ENCODE results near the gene DGUOK. TPM values are rescaled to one million over a fixed set of nuclear protein-coding genes. Genes with fewer than 3 reads are reported as not detected.
"Not testable (repeated sequence)": the region's sequence is repeated elsewhere in the genome, so short reads cannot be mapped to it uniquely, and the experiment has no call there.

The DGUOK gene
- polyA plus RNA-seq (ENCODE audit: insufficient read length): 35.3 TPM

DNA sequence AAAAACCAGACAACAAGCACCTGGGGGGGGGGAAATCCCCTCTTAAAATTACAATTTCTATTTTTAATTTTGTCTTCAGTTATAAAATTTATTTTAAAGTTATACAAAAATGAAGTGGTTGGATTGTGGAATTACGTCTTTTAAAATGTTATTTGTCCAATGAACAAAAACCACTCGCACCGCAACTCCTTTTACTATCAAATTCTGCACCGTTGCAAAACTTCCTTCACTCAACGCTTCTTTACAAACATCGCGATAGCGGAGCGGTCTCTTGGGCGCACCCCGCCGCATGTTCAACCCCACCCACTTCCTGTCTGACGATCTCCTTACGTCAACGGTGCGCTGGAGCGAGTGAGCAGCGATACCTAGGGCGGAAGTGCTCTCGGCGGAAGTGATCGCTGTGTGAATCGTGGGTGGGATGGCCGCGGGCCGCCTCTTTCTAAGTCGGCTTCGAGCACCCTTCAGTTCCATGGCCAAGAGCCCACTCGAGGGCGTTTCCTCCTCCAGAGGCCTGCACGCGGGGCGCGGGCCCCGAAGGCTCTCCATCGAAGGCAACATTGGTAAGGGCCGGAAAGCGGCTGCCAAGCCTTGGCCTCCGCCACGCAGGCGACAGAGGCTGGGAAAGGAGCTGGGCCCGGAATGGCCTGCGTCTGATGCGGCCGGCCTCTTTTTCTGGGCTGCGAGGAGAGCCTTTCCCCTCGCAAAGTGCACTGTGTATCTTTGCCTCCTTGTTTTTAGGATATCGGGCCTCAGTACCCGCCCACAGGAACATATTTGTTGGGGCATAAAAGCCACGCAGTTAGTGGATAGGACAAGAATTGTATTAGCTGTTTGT is at the start of gene DGUOK:
DGUOK (plus strand) TSS at position 388 of the 835 bp plus-strand sequence; CDS start at position 419, 31 bp downstream.
- peak; percentile 100 for DNase-seq (ENCODE audit: low read depth)

DNA sequence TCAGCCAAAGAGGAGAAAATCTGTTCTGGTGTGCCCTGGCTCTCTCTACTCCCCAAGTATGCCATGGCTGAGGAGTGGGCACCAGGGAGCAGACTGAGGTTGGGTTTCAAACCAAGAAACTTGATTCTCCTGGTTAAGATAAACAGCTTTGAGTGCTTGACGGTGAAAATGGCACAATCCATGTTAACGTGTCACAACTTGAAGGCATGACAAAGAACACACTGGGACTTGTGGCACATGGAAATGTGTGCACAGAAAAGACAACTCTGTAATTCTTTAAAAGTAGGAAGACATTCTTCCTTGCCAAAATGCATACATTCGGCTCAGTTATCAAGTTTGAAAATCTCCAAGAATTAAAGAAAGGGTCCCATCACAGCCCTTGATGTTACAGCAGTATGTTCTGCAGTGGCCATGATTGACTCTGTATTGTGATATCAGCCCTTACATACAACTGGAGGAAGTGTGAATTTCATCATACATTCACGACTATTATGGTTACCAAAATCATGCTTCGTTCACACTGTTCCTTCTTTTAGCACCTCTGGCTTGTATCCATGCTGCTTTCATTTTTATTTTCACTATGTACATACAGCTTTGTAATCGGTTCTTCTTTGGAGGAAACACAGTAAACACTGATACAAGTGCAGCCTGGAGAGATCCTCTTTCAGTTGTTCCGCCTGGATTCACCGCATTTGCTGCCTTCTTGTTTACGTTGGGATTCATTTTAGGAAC is 49.4 kb upstream of the DGUOK start:
- no peak for DNase-seq (ENCODE audit: low read depth)

DNA sequence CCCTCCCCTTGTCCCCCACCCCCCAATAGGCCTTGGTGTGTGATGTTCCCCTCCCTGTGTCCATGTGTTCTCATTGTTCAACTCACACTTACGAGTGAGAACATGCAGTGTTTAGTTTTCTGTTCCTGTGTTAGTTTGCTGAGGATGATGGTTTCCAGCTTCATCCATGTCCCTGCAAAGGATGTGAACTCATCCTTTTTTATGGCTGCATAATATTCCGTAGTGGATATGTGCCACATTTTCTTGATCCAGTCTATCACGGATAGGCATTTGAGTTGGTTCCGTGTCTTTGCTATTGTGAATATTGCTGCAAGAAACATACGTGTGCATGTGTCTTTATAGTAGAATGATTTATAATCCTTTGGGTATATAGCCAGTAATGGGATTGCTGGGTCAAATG is 48.7 kb upstream of the DGUOK start:
- DNase-seq (ENCODE audit: low read depth): not testable (repeated sequence)

DNA sequence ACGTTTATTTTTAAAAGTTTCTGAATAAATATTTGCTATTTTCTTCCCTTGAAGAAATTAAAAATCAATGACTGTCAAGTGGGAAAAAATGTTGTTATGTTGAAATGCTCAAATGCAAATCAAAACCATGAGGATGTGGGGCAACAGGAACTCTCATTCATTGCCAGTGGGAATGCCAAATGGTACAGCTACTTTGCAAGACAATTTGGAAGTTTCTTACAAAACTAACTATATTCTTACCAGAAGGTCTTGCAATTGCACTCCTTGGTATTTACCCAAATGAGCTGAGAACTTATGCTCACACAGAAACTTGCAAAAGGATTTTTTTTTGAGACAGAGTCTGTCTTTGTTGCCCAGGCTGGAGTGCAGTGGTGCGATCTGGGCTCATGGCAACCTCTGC is 41.3 kb upstream of the DGUOK start:
- DNase-seq (ENCODE audit: low read depth): no peak

DNA sequence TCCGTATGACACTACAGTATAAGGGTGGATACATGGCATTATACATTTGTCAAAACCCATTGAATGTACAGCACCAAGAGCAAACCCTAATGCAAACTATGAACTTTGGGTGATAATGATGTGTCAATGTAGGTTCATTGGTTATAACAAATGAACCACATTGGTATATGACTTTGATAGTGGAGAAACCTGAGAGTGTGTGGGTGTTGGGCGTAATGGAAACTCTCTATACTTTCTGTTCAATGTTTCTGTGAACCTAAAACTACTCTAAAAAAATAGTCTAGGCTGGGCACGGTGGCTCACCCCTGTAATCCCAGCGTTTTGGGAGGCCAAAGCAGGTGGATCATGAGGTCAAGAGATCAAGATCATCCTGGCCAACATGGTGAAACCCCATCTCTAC is 40.3 kb upstream of the DGUOK start:
- DNase-seq (ENCODE audit: low read depth): no peak

DNA sequence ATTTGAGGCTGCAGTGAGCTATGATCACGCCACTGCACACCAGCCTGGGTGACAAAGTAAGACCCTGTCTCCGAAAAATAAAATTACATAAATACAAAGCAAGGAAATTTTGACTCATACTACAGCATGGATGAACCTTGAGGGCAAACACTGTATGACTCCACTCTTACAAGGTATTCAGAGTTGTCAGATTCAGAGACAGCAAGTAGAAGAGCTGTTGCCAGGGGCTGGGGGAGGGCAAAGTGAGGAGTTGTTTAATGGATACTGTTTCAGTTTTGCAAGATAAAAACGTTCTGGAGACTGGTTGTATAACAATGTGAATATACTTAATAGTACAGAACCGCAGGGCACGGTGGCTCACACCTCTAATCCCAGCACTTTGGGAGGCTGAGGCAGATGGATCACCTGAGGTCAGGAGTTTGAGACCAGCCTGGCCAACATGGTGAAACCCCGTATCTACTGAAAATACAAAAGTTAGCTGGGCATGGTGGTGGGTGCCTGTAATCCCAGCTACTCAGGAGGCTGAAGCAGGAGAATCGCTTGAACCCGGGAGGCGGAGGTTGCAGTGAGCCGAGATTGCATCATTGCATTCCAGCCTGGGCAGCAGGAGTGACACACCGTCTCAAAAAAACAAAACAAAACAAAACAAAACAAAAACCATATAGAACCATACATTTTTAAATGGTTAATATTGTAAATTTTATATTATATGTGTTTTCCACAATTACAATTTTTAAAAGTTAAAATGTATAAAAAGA is 38.9 kb upstream of the DGUOK start:
- not testable (repeated sequence) for DNase-seq (ENCODE audit: low read depth)

DNA sequence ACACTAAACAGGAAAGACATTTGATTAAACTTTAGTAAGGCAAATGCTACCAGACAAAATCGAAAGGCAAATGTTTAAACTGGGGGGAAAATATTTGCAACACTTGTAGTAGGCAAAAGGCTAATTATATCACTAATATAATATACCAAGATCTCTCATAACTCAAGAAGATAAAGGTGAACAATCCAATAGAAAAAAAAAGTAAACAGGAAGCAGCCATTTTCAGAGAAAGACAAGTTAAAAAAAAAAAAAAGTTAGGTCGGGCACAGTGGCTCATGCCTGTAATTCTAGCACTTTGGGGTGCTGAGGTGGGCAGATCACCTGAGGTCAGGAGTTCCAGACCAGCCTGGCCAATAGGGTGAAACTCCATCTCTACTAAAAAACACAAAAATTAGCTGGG is 38.3 kb upstream of the DGUOK start:
- no peak for DNase-seq (ENCODE audit: low read depth)

DNA sequence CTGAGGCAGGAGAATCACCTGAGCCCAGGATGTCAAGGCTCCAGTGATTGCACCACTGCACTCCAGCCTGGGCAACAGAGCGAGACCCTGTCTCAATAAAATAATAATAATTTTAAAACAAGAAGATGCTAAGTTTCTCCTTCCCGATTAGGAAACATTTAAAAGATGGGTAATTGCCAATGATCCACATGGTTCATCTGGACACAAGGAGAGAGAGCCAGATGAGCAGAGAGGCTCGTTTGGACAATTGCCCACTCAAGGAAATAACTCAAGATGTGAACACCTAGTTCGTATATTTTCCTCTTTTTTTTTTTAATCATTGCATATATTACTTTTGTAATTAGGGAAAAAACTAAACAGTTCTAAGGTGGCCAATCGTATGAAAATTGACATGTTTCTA is 37.5 kb upstream of the DGUOK start:
- no peak for DNase-seq (ENCODE audit: low read depth)

DNA sequence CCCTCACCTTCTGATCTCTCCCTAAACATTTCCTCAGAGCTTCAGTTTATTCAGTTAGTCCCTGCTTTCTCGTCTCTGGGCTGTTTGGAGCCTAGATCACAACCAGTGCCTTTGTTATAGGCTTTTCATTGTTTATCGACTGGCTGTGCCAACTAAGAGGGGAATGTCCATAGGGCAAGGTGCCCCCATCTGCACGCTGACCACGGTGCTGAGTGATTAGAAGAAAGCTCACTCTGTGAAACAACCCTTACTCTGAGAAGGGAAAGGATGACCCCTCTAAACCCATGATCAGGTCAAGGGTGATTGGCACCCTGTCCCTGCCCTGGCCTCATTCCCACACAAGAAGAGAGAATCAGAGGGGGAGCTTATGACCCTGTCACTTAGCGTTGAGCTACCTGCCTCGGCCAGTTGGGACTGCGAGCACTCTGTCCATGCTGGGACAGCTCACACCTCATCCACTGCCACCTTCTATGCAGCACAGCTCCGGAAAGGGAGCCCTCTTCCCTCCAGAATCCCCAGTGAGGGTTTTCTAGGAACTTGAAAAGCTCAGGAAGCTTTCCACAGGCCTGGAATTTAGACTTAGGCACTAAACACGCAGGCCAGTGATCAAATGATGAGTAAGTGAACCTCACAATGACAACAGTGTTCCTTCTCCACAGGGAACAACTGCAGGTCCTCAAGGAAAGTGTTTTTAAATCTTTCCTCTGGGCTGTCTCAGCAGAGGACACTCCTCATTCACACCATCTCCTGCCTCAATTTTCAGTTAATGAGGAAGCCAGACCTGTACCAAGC is 36.2 kb upstream of the DGUOK start:
- DNase-seq (ENCODE audit: low read depth): no peak

DNA sequence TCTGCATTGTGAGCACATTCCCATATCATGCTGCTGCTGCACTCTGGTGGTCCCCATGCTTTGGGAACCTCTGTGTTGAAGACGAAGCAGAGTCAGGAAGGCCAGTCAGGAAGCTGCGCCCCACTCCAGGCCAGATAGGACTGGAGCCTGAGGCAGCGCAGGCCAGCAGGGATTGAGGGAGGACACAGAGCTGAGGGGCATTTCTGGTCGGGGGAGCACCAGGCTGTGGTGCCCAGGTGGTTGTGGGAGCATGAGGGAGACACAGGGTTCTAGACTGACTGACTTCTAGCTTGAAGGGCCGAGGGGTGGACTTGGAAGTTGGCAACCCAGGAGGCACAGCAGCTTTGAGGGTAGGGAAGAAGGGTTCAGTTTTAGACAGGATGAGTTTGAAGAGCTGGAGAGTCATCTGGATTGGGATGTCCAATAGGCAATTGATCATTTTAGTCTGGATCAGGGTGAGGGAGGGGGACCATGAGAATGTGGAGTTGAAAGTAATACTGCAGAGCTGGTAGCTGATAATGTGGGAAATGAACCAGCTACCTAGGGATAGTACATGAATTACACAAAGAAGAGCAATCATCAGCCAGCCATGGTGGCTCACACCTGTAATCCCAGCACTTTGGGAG is 35.3 kb upstream of the DGUOK start:
- no peak for DNase-seq (ENCODE audit: low read depth)

DNA sequence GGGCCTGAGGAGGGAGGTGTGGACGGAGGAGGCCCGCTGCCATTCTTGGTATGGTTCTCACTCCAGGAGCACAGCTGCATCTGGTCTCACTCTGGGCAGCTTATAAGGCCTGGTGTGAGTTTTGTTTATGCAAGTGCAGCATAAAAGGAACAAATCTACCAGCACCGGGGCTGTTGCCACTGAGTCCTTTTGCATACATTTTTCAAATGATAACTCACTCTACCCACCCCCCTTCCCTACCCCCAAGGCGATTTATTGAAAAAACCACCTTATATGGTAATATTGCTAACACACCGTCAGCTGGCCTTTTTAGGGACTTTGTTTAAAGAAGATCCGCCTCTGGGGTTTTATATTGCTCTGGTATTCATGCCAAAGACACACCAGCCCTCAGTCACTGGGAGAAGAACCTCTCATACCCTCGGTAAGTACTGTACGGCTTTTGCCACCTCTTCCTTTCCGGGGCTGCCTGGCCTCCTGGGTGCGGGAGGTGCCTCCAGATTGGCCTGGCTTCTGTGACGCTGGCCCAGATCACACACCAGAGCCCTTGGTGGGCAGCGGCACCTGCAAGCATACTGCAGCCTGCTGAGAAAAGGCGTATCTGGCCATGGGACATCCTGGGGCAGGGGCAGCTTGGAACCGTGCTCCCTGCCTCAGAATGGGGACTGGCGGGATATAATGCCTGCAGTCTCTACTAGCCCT is 33.9 kb upstream of the DGUOK start, which contains the start of gene ACTG2:
ACTG2 (plus strand) TSS at position 378 of the 699 bp plus-strand sequence. CDS start 8,304 bp downstream, outside the sequence.
- no peak for DNase-seq (ENCODE audit: low read depth)

DNA sequence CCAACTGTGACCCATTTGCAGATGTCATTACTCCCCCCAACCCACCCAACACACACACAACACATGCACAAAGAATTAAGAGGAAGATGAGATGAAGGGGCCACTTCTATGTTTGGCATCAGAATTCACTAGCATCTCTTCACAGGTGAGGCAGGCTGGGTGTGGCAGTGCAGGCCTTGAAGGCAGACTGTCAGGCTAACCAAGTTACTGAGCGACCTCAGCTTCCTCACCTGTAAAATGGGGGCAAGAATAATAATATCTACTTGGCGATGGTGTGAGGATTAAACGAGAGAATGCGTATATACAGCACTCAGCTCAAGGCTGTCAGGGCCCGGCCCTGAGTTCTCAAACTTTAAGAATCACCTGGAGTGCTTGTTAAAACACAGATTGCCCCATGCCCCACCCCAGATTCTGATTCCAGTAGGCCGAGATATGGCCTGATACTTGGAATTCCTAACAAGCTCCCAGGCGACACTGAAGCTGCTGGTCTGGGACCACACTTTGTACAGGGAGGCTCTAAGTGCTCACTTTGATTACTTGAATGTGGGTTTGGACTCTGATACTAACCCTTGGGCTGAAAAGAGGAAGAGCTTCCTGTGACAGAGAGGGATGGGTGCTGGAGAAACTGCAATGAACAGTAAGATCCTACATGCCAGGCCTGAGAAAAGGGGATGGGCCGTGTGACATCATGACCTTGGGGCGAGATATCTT is 32.8 kb upstream of the DGUOK start:
- no peak for DNase-seq (ENCODE audit: low read depth)

DNA sequence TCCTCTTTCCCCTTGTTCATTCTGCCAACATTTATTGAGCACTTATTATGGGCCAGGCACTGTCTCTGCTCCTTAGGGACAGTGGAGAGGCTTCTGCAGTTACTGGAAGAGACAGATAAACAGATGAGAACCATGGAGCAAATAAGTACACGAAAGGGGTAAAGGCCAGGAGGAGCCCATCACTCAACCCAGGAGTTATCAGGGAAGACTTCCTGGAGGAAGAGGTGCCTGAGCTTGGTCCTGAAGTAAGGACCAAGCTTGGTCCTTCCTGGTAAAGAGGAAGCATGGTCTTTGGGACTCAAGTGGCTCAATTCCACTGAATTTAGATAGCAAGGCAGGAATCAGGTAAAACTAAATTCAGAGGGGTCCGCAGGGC is 32.2 kb upstream of the DGUOK start:
- DNase-seq (ENCODE audit: low read depth): no peak

DNA sequence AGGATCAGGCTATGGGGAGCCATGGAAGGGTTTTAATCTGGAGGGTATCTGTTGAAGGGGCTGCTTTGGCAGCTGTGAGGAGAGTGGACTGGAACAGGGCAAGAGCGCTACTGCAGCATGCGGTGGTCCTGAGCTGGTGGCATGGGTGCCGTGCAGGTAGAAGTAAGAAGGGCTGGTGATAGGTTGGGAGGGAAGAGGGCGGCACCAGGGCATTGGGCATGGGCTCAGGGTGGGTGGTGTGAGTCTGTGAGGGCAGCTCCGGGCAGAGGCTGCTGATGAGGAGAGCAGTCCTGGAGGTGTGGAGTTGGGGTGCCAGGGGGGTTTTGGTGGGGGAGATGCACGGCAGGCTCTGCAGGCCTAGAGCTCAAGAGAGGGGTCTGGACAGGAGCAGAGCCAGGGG is 31.8 kb upstream of the DGUOK start:
- no peak for DNase-seq (ENCODE audit: low read depth)

DNA sequence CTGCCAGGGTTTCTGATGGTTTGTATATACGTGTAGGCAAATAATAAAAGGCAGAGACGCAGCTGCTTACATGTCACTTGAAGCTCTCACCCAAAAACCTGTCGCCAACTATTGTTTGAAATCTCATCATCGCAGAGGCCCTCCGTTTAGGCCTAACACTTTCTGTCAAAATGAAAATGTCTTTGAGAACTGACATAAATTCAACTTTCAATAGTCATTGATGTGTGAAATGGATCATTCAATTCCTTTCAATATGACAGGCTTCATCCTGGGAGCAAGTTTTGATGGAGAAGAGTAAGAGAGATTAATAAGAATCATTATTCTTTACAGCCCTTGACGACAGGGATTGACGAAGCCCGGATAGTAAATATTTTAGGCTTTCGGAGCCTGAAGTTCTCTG is 31.2 kb upstream of the DGUOK start:
- no peak for DNase-seq (ENCODE audit: low read depth)

DNA sequence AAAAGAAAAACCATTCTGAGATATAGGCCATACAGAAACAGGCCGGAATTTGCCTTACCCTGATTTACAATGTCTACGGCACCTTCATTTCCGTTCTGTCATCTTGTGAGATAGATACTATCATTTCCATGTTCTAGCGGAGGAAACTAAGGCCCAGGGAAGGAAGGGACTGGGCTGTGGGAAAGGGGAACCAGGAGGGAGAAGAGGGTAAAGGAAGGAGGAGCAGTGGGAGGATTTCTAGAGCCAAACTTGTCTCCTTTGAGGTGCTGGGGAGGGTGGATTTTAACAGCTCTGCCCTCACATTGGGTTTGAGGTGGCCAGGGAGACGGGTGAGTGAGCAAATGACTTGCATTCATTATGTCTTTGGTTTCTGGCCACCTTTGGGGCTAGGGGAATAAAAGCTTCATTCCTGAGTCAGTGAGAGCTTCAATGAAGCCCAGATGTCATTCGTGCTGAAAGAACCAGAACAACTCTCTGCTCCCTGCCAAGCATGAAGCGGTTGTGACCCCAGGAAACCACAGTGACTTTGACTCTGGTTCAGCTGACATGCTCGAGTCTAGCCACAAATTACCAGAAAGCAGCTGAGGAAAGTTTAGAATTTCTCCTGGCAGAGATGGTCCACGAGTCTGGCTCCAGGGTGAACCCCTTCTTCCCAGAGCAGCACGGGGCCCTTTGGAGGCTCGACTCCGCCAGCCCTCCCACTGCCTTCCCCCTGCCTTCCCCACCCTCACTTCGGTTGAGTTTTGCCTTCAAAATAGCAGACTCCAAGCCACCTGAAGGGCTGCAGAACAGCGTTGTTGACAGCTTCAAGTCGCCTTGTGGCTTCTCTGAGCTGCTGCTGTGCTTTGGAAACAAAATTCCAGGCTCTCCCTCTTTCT is 30.1 kb upstream of the DGUOK start:
- DNase-seq (ENCODE audit: low read depth): no peak

DNA sequence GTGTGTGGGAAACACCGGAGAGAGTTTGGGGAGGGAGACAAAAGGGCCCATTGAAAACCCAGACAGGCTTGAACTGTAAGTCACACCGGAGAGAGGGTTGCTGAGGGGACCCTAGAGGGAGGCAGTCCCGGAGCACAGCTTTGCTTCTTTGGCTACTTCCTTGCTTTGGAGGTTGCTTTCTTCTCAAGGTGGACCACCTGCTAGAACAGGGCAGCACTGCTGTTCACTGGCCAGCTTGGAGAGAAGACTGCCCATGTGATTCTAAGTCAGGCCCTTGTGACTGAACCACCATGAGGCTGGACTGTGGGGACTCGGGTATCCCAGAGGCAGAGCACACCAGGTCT is 29.5 kb upstream of the DGUOK start:
- no peak for DNase-seq (ENCODE audit: low read depth)

DNA sequence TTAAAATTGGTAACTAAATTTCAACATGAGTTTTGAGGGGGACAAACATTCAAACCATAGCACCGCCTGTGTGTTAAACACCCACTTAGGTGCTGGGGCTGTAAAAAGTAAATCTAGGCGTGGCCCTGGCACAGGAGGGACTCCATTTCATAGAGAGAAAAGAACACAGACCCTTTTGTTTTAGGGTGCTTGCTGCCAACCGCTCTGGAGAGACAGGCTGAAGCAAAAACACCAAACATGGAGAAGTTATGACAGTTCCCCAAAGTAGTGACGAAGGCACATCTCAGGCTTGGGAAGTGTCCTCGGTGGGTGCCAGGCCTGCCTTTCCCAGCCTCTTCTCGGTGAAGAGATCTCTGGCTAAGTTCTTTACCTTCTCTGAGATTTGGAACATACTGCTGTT is 28.7 kb upstream of the DGUOK start:
- DNase-seq (ENCODE audit: low read depth): no peak

DNA sequence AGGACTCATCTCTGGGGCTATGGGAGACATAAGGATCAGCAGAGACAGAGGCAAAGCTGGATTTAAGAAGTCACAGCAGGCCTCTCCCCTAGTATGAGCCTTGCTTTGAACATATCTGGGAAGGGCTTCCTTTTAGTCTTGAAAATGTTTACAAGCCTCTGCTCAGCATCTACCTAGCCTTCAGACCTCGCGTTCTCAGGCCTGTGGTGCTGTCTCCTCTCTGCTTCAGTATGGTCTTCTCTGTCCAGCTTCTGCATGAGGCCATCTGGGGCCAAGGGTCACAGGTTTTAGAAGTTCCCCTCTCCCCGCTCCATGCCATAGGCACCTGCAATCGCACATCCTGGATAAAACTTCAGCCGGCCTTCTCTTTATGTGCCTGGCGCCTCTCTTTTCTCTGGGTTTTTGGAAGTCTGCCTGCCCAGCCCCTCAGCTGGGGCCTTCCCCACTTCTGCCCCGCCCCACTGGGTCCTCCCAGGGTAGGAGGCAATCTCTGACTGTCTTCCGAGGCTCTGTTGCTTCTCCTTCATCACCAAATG is 26.8 kb upstream of the DGUOK start:
- DNase-seq (ENCODE audit: low read depth): no peak
